GM12878 (cell line): ENCODE measurements around the gene TOMM40L. TPM values are rescaled to one million over a fixed set of nuclear protein-coding genes. Genes with fewer than 3 reads are reported as not detected.

ENCODE experiments used
- BCL3 ChIP-seq: IDR thresholded peaks from 2 replicates; pipeline ENCODE4 v1.6.1; 2011; ENCODE audit warnings: borderline replicate concordance, low read depth, mild to moderate bottlenecking, moderate library complexity, low read length; ENCODE audit not compliant: insufficient read depth, poor library complexity, severe bottlenecking
- CBX5 ChIP-seq: sonication (generic); IDR thresholded peaks from 2 replicates; pipeline ENCODE4 v1.6.1; 2016; ENCODE audit warnings: low read depth, moderate library complexity, mild to moderate bottlenecking, inconsistent platforms
- CHD4 ChIP-seq: fragments of 200-600 bp; sonication (generic); IDR thresholded peaks from 2 replicates; pipeline ENCODE4 v1.6.1; 2016; ENCODE audit warnings: mild to moderate bottlenecking
- DPF2 ChIP-seq: fragments of 450-650 bp; IDR thresholded peaks from 2 replicates; pipeline ENCODE4 v1.6.1; 2017; ENCODE audit warnings: mild to moderate bottlenecking
- E4F1 ChIP-seq: fragments of 450-650 bp; IDR thresholded peaks from 2 replicates; pipeline ENCODE4 v1.6.1; 2018; ENCODE audit warnings: borderline replicate concordance, mild to moderate bottlenecking; ENCODE audit not compliant: partially characterized antibody
- EED ChIP-seq: sonication (generic); IDR thresholded peaks from 2 replicates; pipeline ENCODE4 v1.6.1; 2016; ENCODE audit warnings: antibody characterized with exemption, low read depth
- ELK1 ChIP-seq: IDR thresholded peaks from 2 replicates; pipeline ENCODE4 v1.6.1; 2012; ENCODE audit warnings: low read depth, low read length, improper control_type of control experiment
- EZH2 ChIP-seq: IDR thresholded peaks from 2 replicates; pipeline ENCODE4 v1.6.1; 2012; ENCODE audit warnings: low read depth, mild to moderate bottlenecking, control low read depth, inconsistent platforms, low read length, borderline replicate concordance; ENCODE audit not compliant: control insufficient read depth
- FOS ChIP-seq: IDR thresholded peaks from 3 replicates; pipeline ENCODE4 v1.6.1; 2011; ENCODE audit warnings: borderline replicate concordance; ENCODE audit not compliant: insufficient read length; ENCODE audit errors: extremely low read depth
- HCFC1 ChIP-seq: fragments of 150-350 bp; IDR thresholded peaks from 2 replicates; pipeline ENCODE4 v1.6.1; 2014; ENCODE audit warnings: low read length
- IKZF1 ChIP-seq: fragments of 450-650 bp; conservative IDR thresholded peaks from 2 replicates; pipeline ENCODE4 v1.6.1; 2017; ENCODE audit warnings: antibody characterized with exemption, mild to moderate bottlenecking
- IRF5 ChIP-seq: fragments of 450-650 bp; IDR thresholded peaks from 2 replicates; pipeline ENCODE4 v1.6.1; 2017; ENCODE audit warnings: borderline replicate concordance
- JUND ChIP-seq: IDR thresholded peaks from 2 replicates; pipeline ENCODE4 v1.6.1; 2012; ENCODE audit warnings: low read depth, mild to moderate bottlenecking, low read length, improper control_type of control experiment, moderate library complexity
- MEF2B ChIP-seq: fragments of 450-650 bp; IDR thresholded peaks from 2 replicates; pipeline ENCODE4 v1.6.1; 2018; ENCODE audit warnings: mild to moderate bottlenecking, moderate library complexity; ENCODE audit not compliant: partially characterized antibody, poor library complexity, severe bottlenecking
- NKRF ChIP-seq: fragments of 450-650 bp; conservative IDR thresholded peaks from 2 replicates; pipeline ENCODE4 v1.6.1; 2017; ENCODE audit warnings: mild to moderate bottlenecking, moderate library complexity
- RAD21 ChIP-seq: IDR thresholded peaks from 2 replicates; pipeline ENCODE4 v1.6.1; 2011; ENCODE audit warnings: mild to moderate bottlenecking, low read depth, low read length, moderate library complexity; ENCODE audit not compliant: insufficient read depth
- SMAD1 ChIP-seq: fragments of 450-650 bp; IDR thresholded peaks from 2 replicates; pipeline ENCODE4 v1.6.1; 2018; ENCODE audit warnings: mild to moderate bottlenecking, low read depth; ENCODE audit not compliant: partially characterized antibody
- SRF ChIP-seq, 2 experiments: IDR thresholded peaks; 2 replicates each; pipeline ENCODE4 v1.6.1; 2011; ENCODE audit warnings: low read depth in 2 of 2, low read length in 2 of 2, mild to moderate bottlenecking in 1 of 2, moderate library complexity in 1 of 2
- TBL1XR1 ChIP-seq: IDR thresholded peaks from 2 replicates; pipeline ENCODE4 v1.6.1; 2012; ENCODE audit warnings: low read depth, low read length, improper control_type of control experiment
- ZBED1 ChIP-seq: IDR thresholded peaks from 2 replicates; pipeline ENCODE4 v1.6.1; 2016; ENCODE audit warnings: borderline replicate concordance
- polyA plus RNA-seq, 11 experiments: library from polyadenylated mRNA; depleted of rRNA in 4 of 11; unstranded in 6 of 11; stranded (reverse) in 5 of 11; fragments of >200 nt; fragmentation: Nextera tagmentation in 4 of 11; fragmentation: Illumina TruSeq in 1 of 11; extraction: Ambion mirVana in 4 of 11; extraction: Trizol in 1 of 11; gene quantifications; 1 replicate in 1 of 11; 2 replicates in 10 of 11; pipeline versions ENCODE4 v1.2.1 to v1.2.3, GENCODE V29; 2011 to 2016; ENCODE audit warnings: inconsistent platforms in 2 of 11, missing spikeins in 2 of 11, low read depth in 1 of 11
- total RNA-seq, 4 experiments: library from RNA; depleted of rRNA in 3 of 4; stranded (reverse); fragments of >200 nt in 3 of 4; fragmentation: Illumina TruSeq in 1 of 4; extraction: Trizol in 1 of 4; gene quantifications; 2 replicates each; pipeline versions ENCODE4 v1.2.1 to v1.2.3, GENCODE V29; 2013 to 2021

The TOMM40L gene
- total and polyA plus RNA-seq, 10 of the 15 experiments (the other 5 are each of a cell fraction or from before 2014, with no cell fraction given) = 5.9 to 21.6 (median 15.7) TPM

GRCh38 chr1:161227196-161227871 is 1.5 kb downstream of the TOMM40L start (continued):
- TF ChIP-seq EZH2 = no peak
- TF ChIP-seq EED = peak; percentile 56
- peak; percentile 13; the same call in 1 of the 2 replicates for TF ChIP-seq ELK1
- no peak for TF ChIP-seq IRF5
- TF ChIP-seq BCL3 = no peak
- peak; percentile 59 to 72; a peak in 3 of 4 replicates for TF ChIP-seq SRF (IDR thresholded peaks at IDR 0.05; ENCODE audit: low read depth in 2 of 2, low read length in 2 of 2)
- no peak for TF ChIP-seq SMAD1
- TF ChIP-seq JUND = no peak
- peak; percentile 69 for TF ChIP-seq RAD21
- TF ChIP-seq MEF2B = peak; percentile 75
- no peak for TF ChIP-seq ZBED1
- no peak for TF ChIP-seq TBL1XR1
- TF ChIP-seq FOS = no peak
- TF ChIP-seq CHD4 = no peak
- TF ChIP-seq CBX5 = no peak
- TF ChIP-seq DPF2 = no peak
- TF ChIP-seq IKZF1 = peak; percentile 77
- TF ChIP-seq NKRF = no peak
- TF ChIP-seq HCFC1 = no peak
- TF ChIP-seq E4F1 = no peak
